Endothelial cell of umbilical vein (primary cell): ENCODE results near the gene UBFD1. TPM values are rescaled to one million over a fixed set of nuclear protein-coding genes. Genes with fewer than 3 reads are reported as not detected.

Source experiments
- BruUV-seq: library from RNA; stranded (reverse); fragments of 400-500 nt; replicated peaks from 2 replicates; lab custom pipeline; 2021; lab: Mats Ljungman, UMichigan
- CTCF ChIA-PET: fragments of 300-600, 350-600 bp; sonication (Branson Sonifier 250); formaldehyde crosslinking; loops from one replicate; lab custom pipeline; 2021; ENCODE audit warnings: antibody characterized with exemption, inconsistent platforms; lab: Charles Lee
- POLR2A ChIA-PET: fragments of 300-600, 350-600 bp; sonication (Branson Sonifier 250); formaldehyde crosslinking; loops from one replicate; lab custom pipeline; 2021; ENCODE audit warnings: antibody characterized with exemption, inconsistent platforms; lab: Charles Lee
- DNase-seq: peaks from one replicate; pipeline ENCODE4 v3.0.0-alpha.2; 2011; ENCODE audit warnings: low read depth, low spot score
- FAIRE-seq: peaks from 2 replicates; lab custom pipeline; 2011; peaks lifted over from hg19 to GRCh38; lab: Jason Lieb, UNC
- H2AFZ ChIP-seq: 2 replicates; pipeline ENCODE4 v1.6.0; 2012; ENCODE audit warnings: low read depth, low read length, control low read depth, inconsistent platforms
- H3K27ac ChIP-seq: 2 replicates; pipeline ENCODE4 v1.5.1; 2011; ENCODE audit warnings: low read depth, mild to moderate bottlenecking, control low read depth, low read length, moderate library complexity; ENCODE audit not compliant: insufficient read depth
- H3K27me3 ChIP-seq, 2 experiments: 2 replicates each; pipeline versions ENCODE4 v1.6.0 to v1.6.1; 2011; ENCODE audit warnings: low read length in 2 of 2, mixed read lengths in 1 of 2; ENCODE audit not compliant: control insufficient read depth in 2 of 2, insufficient read depth in 2 of 2
- H3K36me3 ChIP-seq, 2 experiments: 2 replicates in 1 of 2; 3 replicates in 1 of 2; pipeline ENCODE4 v1.5.1; 2011; ENCODE audit warnings: low read length in 2 of 2, mild to moderate bottlenecking in 1 of 2, moderate library complexity in 1 of 2; ENCODE audit not compliant: control insufficient read depth in 2 of 2, insufficient read depth in 2 of 2; ENCODE audit errors: extremely low read depth in 1 of 2
- H3K4me1 ChIP-seq: 3 replicates; pipeline ENCODE4 v1.5.1; 2011; ENCODE audit warnings: mild to moderate bottlenecking, low read length; ENCODE audit not compliant: control insufficient read depth, insufficient read depth; ENCODE audit errors: extremely low read depth
- H3K4me2 ChIP-seq: 2 replicates; pipeline ENCODE4 v1.6.1; 2011; ENCODE audit warnings: low read length, control low read depth, mixed read lengths; ENCODE audit not compliant: insufficient read depth
- H3K4me3 ChIP-seq, 3 experiments: fragments of 200-600 bp in 1 of 3; sonication (generic), shearing (Covaris generic) in 1 of 3; replicated peaks in 1 of 3; 2 replicates each; pipeline ENCODE4 v1.5.1; 2011 to 2016; ENCODE audit warnings: control low read depth in 3 of 3, low read length in 3 of 3, mild to moderate bottlenecking in 2 of 3, inconsistent platforms in 1 of 3, low read depth in 1 of 3, moderate library complexity in 1 of 3; ENCODE audit not compliant: insufficient read depth in 1 of 3
- H3K79me2 ChIP-seq: 2 replicates; pipeline ENCODE4 v1.6.0; 2012; ENCODE audit warnings: low read length, inconsistent platforms; ENCODE audit not compliant: control insufficient read depth, insufficient read depth
- H3K9ac ChIP-seq: replicated peaks from 2 replicates; pipeline ENCODE3; 2011; ENCODE audit warnings: low read length, control low read depth; ENCODE audit not compliant: insufficient read depth; ENCODE audit errors: extremely low read depth
- H3K9me1 ChIP-seq: replicated peaks from 3 replicates; pipeline ENCODE4 v1.6.0; 2011; ENCODE audit warnings: mild to moderate bottlenecking, low read length; ENCODE audit not compliant: control insufficient read depth, insufficient read depth; ENCODE audit errors: extremely low read depth
- H3K9me3 ChIP-seq: replicated peaks from 2 replicates; pipeline ENCODE4 v1.5.1; 2012; ENCODE audit warnings: low read length, inconsistent platforms; ENCODE audit not compliant: control insufficient read depth, insufficient read depth
- H4K20me1 ChIP-seq: replicated peaks from 2 replicates; pipeline ENCODE3; 2011; ENCODE audit warnings: mild to moderate bottlenecking, low read length; ENCODE audit not compliant: control insufficient read depth, insufficient read depth; ENCODE audit errors: extremely low read depth
- EZH2 ChIP-seq: IDR thresholded peaks from 2 replicates; pipeline ENCODE4 v1.6.1; 2012; ENCODE audit warnings: borderline replicate concordance, low read depth, mild to moderate bottlenecking, moderate library complexity, low read length, inconsistent platforms; ENCODE audit not compliant: severe bottlenecking
- FOS ChIP-seq: IDR thresholded peaks from 2 replicates; pipeline ENCODE4 v1.6.1; 2011; ENCODE audit warnings: mild to moderate bottlenecking, low read length, moderate library complexity, borderline replicate concordance; ENCODE audit not compliant: insufficient read depth
- GATA2 ChIP-seq: IDR thresholded peaks from 2 replicates; pipeline ENCODE4 v1.7.0; 2011; ENCODE audit warnings: low read depth, mild to moderate bottlenecking, moderate library complexity, mixed read lengths, low read length; ENCODE audit not compliant: insufficient read length, insufficient read depth
- JUN ChIP-seq: IDR thresholded peaks from 2 replicates; pipeline ENCODE4 v1.6.1; 2011; ENCODE audit warnings: borderline replicate concordance, low read depth; ENCODE audit not compliant: insufficient read length, insufficient read depth
- MYC ChIP-seq: IDR thresholded peaks from one replicate; pipeline ENCODE4 v1.6.1; 2011; ENCODE audit warnings: mild to moderate bottlenecking, low read depth, low read length
- dilution Hi-C: fragments of 300-500 bp; cut with MboI; formaldehyde crosslinking; loops from one replicate; pipeline ENCODE4 v1.15.0; 2019; ENCODE audit warnings: low sequenced_read_pairs; ENCODE audit not compliant: extremely low pct_ligation_motif_present
- intact Hi-C: fragments of 100-400 bp; cut with micrococcal nuclease; formaldehyde crosslinking; loops from one replicate; pipeline ENCODE4 v1.10.0; 2022
- polyA plus RNA-seq, 4 experiments: library from polyadenylated mRNA; depleted of rRNA in 3 of 4; stranded (reverse) in 3 of 4; unstranded in 1 of 4; fragments of >200 nt; gene quantifications; 2 replicates each; pipeline versions ENCODE4 v1.2.1 to v1.2.3, GENCODE V29; 2011 to 2012; ENCODE audit warnings: missing spikeins in 1 of 4
- total RNA-seq: library from RNA; stranded (reverse); gene quantifications from 2 replicates; pipeline ENCODE4 v1.2.3, GENCODE V29; 2021
- TF ChIP-seq, protein P1 (sequence below): IDR thresholded peaks from 2 replicates; pipeline ENCODE4 v1.6.1; 2011; ENCODE audit not compliant: insufficient read depth, insufficient read length
- TF ChIP-seq, protein P2 (sequence below), 2 donors: IDR thresholded peaks; 1 replicate in 1 of 2; 2 replicates in 1 of 2; pipeline ENCODE4 v1.5.1; 2011; ENCODE audit warnings: low read length in 2 of 2, mild to moderate bottlenecking in 2 of 2, moderate library complexity in 2 of 2, control low read depth in 1 of 2, inconsistent platforms in 1 of 2, low read depth in 1 of 2; ENCODE audit not compliant: insufficient read depth in 1 of 2; ENCODE audit errors: extremely low read depth in 1 of 2

Gene UBFD1
- total and polyA plus RNA-seq, 2 donors (not counting 3 experiments of a cell fraction or from before 2014, with no cell fraction given) = 50.0 to 69.9 TPM

DNA sequence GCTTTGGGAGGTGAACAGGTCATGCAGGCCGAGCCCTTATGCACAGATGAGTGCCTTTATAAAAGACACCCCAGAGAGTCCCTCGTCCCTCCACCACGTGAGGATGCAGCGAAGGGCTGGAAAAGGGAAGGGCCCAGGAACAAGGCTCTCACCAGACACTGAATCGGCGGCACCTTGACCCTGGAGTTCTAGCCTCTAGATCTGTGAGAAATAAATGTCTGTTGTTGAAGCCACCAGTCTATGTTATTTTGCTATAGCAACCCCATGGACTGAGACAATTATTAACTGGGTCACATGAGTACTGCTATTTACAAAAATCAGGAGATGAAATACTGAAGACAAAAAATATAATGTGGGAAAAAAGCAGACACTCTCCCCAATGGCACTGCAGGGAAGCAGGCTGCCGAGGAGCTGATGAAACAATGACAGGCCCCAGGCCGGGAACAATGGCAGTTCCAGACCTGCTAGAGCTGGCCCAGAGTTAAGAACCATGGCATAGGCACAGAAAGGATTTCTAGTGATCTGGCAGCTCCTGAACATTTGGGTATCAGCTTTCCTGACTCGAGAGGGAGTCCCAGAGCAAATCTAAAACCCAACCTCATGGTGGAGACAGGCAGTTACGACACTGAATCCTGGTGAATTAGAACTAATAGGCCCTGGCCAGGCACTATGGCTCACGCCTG, 29.4 kb upstream of the UBFD1 start:
- TF ChIP-seq GATA2 (no peak), FOS (no peak), EZH2 (no peak), MYC (no peak), JUN (no peak)
- TF ChIP-seq, protein P1, sequence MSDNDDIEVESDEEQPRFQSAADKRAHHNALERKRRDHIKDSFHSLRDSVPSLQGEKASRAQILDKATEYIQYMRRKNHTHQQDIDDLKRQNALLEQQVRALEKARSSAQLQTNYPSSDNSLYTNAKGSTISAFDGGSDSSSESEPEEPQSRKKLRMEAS = no peak
- TF ChIP-seq, protein P2, sequence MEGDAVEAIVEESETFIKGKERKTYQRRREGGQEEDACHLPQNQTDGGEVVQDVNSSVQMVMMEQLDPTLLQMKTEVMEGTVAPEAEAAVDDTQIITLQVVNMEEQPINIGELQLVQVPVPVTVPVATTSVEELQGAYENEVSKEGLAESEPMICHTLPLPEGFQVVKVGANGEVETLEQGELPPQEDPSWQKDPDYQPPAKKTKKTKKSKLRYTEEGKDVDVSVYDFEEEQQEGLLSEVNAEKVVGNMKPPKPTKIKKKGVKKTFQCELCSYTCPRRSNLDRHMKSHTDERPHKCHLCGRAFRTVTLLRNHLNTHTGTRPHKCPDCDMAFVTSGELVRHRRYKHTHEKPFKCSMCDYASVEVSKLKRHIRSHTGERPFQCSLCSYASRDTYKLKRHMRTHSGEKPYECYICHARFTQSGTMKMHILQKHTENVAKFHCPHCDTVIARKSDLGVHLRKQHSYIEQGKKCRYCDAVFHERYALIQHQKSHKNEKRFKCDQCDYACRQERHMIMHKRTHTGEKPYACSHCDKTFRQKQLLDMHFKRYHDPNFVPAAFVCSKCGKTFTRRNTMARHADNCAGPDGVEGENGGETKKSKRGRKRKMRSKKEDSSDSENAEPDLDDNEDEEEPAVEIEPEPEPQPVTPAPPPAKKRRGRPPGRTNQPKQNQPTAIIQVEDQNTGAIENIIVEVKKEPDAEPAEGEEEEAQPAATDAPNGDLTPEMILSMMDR (IDR thresholded peaks at IDR 0.05; ENCODE audit: extremely low read depth in 1 of 2, insufficient read depth in 1 of 2, low read depth in 1 of 2, low read length in 2 of 2) = no peak
- Histone ChIP-seq H4K20me1 (no peaks in the 10 kb centered on the region), H3K4me1 (no peaks in the 10 kb centered on the region), H3K9ac (no peak overlapping the region), H3K27ac (no peak overlapping the region), H3K79me2 (no peaks in the 10 kb centered on the region), H3K4me3 (no peak overlapping the region), H3K27me3 (no peaks in the 10 kb centered on the region), H3K4me2 (no peak overlapping the region), H3K9me3 (no peaks in the 10 kb centered on the region), H3K9me1 (no peaks in the 10 kb centered on the region), H3K36me3 (peaks cover 5 to 21% of the 10 kb centered on the region in 2 experiments), H2AFZ (no peak overlapping the region)
- CTCF ChIA-PET = interaction anchor here (1.9 kb wide), 1 partner anchor 11 kb away, joined by 4 read pairs; no protein-coding TSS in a partner anchor
- no TSS peak for BruUV-seq
- DNase-seq (no peak), FAIRE-seq (no peak)
- POLR2A ChIA-PET = no interaction called here
- dilution Hi-C loops (no loop called here), intact Hi-C loops (no loop called here)
